H1 (cell line): ENCODE measurements around the gene ASPG. TPM values are rescaled to one million over a fixed set of nuclear protein-coding genes. Genes with fewer than 3 reads are reported as not detected.

Experiments
- EGR1 ChIP-seq: IDR thresholded peaks from 2 replicates; pipeline ENCODE4 v1.6.1; 2011; ENCODE audit warnings: low read depth, low read length, borderline replicate concordance
- RXRA ChIP-seq: IDR thresholded peaks from 2 replicates; pipeline ENCODE4 v1.6.1; 2011; ENCODE audit warnings: low read depth, mild to moderate bottlenecking, low read length, moderate library complexity; ENCODE audit not compliant: insufficient read depth
- SP1 ChIP-seq: IDR thresholded peaks from 2 replicates; pipeline ENCODE4 v1.6.1; 2011; ENCODE audit warnings: low read depth, low read length
- SP2 ChIP-seq: IDR thresholded peaks from 2 replicates; pipeline ENCODE4 v1.6.1; 2012; ENCODE audit warnings: mild to moderate bottlenecking, low read length, inconsistent platforms
- polyA plus RNA-seq, 7 experiments: library from polyadenylated mRNA; depleted of rRNA in 3 of 7; stranded (reverse) in 5 of 7; unstranded in 2 of 7; fragments of >200 nt in 5 of 7; fragments of 200-250 nt in 2 of 7; gene quantifications; 1 replicate in 5 of 7; 2 replicates in 1 of 7; 4 replicates in 1 of 7; pipeline versions ENCODE4 v1.2.1 to v1.2.3, GENCODE V29; 2011 to 2013; ENCODE audit warnings: missing spikeins in 2 of 7, mixed read lengths in 2 of 7
- total RNA-seq: library from RNA; stranded (reverse); fragmentation: NEBNext Ultra II Directional; extraction: Animal tissue kit (Norgen Biotek cat#: 25700); gene quantifications from 2 replicates; pipeline ENCODE4 v1.2.1, GENCODE V29; 2021
- TF ChIP-seq, protein P1 (sequence below): fragments of 300-600 bp; sonication (generic); IDR thresholded peaks from 2 replicates; pipeline ENCODE4 v1.7.1; 2012; ENCODE audit warnings: low read length, moderate library complexity, mild to moderate bottlenecking, inconsistent platforms; ENCODE audit not compliant: insufficient replicate concordance
- TF ChIP-seq, protein P2 (sequence below): IDR thresholded peaks from 2 replicates; pipeline ENCODE4 v1.6.1; 2012; ENCODE audit warnings: inconsistent platforms

Gene ASPG
- total and polyA plus RNA-seq, 2 of the 8 experiments (the other 6 are each of a cell fraction or from before 2014, with no cell fraction given) = 0.34 to 0.59 TPM

DNA sequence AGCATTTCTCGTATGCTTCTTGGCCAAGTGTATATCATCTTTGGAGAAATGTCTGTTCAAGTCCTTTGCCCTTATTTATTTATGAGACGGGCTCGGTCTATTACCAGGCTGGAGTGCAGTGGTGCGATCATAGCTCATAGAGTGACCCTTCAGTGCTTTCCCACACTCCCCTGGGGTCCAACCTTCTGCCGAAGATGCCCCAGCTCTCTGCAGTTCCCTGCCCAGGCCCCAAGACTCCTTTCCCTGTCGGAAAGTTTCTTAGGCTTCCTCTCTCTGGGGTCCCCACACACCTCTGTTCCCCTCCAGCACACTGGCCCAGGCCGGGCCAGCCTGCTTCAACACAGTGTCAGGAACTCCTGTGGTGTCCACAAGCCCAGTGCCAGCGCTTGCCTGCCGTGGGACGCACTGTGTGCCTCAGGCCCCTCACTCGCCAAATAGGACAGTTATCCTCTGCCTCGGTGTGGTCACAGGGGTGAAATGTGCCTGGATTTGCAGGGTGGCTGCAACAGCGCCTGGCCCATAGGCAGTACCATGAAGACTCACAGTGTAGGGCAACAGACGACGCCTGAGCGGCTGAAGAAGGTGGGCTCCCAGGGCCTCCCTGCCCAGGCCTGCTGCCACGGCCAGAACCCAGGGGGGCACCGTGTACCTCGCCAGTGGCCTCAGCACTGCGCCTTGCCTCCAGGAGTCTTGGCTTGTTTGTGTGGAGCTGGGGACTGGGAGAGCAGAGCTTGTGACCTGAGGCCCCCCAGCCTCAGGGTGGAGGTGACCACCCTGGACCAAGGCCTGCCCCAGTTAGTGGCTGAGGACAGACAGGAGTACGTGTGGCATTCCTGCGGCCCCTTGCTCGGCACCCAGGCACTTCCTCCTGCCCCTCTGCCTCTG is 4.9 kb upstream of the ASPG start (continued):
- TF ChIP-seq, protein P1, sequence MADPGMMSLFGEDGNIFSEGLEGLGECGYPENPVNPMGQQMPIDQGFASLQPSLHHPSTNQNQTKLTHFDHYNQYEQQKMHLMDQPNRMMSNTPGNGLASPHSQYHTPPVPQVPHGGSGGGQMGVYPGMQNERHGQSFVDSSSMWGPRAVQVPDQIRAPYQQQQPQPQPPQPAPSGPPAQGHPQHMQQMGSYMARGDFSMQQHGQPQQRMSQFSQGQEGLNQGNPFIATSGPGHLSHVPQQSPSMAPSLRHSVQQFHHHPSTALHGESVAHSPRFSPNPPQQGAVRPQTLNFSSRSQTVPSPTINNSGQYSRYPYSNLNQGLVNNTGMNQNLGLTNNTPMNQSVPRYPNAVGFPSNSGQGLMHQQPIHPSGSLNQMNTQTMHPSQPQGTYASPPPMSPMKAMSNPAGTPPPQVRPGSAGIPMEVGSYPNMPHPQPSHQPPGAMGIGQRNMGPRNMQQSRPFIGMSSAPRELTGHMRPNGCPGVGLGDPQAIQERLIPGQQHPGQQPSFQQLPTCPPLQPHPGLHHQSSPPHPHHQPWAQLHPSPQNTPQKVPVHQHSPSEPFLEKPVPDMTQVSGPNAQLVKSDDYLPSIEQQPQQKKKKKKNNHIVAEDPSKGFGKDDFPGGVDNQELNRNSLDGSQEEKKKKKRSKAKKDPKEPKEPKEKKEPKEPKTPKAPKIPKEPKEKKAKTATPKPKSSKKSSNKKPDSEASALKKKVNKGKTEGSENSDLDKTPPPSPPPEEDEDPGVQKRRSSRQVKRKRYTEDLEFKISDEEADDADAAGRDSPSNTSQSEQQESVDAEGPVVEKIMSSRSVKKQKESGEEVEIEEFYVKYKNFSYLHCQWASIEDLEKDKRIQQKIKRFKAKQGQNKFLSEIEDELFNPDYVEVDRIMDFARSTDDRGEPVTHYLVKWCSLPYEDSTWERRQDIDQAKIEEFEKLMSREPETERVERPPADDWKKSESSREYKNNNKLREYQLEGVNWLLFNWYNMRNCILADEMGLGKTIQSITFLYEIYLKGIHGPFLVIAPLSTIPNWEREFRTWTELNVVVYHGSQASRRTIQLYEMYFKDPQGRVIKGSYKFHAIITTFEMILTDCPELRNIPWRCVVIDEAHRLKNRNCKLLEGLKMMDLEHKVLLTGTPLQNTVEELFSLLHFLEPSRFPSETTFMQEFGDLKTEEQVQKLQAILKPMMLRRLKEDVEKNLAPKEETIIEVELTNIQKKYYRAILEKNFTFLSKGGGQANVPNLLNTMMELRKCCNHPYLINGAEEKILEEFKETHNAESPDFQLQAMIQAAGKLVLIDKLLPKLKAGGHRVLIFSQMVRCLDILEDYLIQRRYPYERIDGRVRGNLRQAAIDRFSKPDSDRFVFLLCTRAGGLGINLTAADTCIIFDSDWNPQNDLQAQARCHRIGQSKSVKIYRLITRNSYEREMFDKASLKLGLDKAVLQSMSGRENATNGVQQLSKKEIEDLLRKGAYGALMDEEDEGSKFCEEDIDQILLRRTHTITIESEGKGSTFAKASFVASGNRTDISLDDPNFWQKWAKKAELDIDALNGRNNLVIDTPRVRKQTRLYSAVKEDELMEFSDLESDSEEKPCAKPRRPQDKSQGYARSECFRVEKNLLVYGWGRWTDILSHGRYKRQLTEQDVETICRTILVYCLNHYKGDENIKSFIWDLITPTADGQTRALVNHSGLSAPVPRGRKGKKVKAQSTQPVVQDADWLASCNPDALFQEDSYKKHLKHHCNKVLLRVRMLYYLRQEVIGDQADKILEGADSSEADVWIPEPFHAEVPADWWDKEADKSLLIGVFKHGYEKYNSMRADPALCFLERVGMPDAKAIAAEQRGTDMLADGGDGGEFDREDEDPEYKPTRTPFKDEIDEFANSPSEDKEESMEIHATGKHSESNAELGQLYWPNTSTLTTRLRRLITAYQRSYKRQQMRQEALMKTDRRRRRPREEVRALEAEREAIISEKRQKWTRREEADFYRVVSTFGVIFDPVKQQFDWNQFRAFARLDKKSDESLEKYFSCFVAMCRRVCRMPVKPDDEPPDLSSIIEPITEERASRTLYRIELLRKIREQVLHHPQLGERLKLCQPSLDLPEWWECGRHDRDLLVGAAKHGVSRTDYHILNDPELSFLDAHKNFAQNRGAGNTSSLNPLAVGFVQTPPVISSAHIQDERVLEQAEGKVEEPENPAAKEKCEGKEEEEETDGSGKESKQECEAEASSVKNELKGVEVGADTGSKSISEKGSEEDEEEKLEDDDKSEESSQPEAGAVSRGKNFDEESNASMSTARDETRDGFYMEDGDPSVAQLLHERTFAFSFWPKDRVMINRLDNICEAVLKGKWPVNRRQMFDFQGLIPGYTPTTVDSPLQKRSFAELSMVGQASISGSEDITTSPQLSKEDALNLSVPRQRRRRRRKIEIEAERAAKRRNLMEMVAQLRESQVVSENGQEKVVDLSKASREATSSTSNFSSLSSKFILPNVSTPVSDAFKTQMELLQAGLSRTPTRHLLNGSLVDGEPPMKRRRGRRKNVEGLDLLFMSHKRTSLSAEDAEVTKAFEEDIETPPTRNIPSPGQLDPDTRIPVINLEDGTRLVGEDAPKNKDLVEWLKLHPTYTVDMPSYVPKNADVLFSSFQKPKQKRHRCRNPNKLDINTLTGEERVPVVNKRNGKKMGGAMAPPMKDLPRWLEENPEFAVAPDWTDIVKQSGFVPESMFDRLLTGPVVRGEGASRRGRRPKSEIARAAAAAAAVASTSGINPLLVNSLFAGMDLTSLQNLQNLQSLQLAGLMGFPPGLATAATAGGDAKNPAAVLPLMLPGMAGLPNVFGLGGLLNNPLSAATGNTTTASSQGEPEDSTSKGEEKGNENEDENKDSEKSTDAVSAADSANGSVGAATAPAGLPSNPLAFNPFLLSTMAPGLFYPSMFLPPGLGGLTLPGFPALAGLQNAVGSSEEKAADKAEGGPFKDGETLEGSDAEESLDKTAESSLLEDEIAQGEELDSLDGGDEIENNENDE = no peak
- TF ChIP-seq EGR1 = no peak
- no peak for TF ChIP-seq SP1
- TF ChIP-seq SP2 = no peak
- TF ChIP-seq, protein P2, sequence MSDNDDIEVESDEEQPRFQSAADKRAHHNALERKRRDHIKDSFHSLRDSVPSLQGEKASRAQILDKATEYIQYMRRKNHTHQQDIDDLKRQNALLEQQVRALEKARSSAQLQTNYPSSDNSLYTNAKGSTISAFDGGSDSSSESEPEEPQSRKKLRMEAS = no peak
- no peak for TF ChIP-seq RXRA
